ENCODE results near the gene BAZ2B. TPM values are rescaled to one million over a fixed set of nuclear protein-coding genes. Genes with fewer than 3 reads are reported as not detected.
"Not testable (repeated sequence)": the region's sequence is repeated elsewhere in the genome, so short reads cannot be mapped to it uniquely, and the experiment has no call there.

BAZ2B gene
- polyA plus RNA-seq, 3 donors, result 69.4 to 90.0 (median 81.8) TPM

- DNase-seq (ENCODE audit: extremely low read depth in 1 of 11, low read depth in 9 of 11, low spot score in 4 of 11), result peak in 2 of 11 donors; percentile 13 to 36
Measured at GRCh38 chr2:159381574-159381973, 234.8 kb downstream of the BAZ2B start.

GRCh38 chr2:159380685-159381239 is 235.6 kb downstream of the BAZ2B start:
- no peak for DNase-seq (ENCODE audit: extremely low read depth in 1 of 11, low read depth in 9 of 11, low spot score in 4 of 11)

GRCh38 chr2:159379181-159379580 is 237.2 kb downstream of the BAZ2B start:
- no peak for DNase-seq (ENCODE audit: extremely low read depth in 1 of 11, low read depth in 9 of 11, low spot score in 4 of 11)

DNA sequence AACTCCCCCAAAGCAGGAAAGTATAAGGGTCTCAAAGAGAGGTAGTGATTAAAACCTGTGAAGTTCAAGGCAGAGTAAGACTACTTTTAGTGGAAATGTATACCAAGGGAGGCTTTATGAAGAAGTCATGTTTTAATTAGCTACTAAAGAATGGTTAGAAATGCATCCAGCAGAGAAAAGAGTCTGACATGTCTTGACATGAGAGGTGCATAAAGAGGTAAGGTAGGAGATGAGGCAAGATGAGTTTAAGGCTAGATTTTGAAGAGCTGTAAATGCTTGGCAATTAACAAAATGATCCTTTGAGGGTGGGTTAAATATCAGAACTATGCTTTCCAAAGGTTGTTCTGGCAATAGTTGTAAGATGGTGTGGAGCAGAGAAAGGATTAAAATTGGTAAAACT is 241.1 kb downstream of the BAZ2B start:
- no peak for DNase-seq (ENCODE audit: extremely low read depth in 1 of 11, low read depth in 9 of 11, low spot score in 4 of 11)

- no peak for DNase-seq (ENCODE audit: extremely low read depth in 1 of 11, low read depth in 9 of 11, low spot score in 4 of 11)
Measured at GRCh38 chr2:159371506-159371905, 244.8 kb downstream of the BAZ2B start.

GRCh38 chr2:159366538-159366937 is 249.8 kb downstream of the BAZ2B start:
- no peak for DNase-seq (ENCODE audit: extremely low read depth in 1 of 11, low read depth in 9 of 11, low spot score in 4 of 11)

- DNase-seq (ENCODE audit: extremely low read depth in 1 of 11, low read depth in 9 of 11, low spot score in 4 of 11), result peak in 4 of 11 donors; percentile 1 to 54 (median 6)
Measured at GRCh38 chr2:159362816-159363251, 253.5 kb downstream of the BAZ2B start.

GRCh38 chr2:159362094-159362493 is 254.3 kb downstream of the BAZ2B start:
- no peak for DNase-seq (ENCODE audit: extremely low read depth in 1 of 11, low read depth in 9 of 11, low spot score in 4 of 11)

DNA sequence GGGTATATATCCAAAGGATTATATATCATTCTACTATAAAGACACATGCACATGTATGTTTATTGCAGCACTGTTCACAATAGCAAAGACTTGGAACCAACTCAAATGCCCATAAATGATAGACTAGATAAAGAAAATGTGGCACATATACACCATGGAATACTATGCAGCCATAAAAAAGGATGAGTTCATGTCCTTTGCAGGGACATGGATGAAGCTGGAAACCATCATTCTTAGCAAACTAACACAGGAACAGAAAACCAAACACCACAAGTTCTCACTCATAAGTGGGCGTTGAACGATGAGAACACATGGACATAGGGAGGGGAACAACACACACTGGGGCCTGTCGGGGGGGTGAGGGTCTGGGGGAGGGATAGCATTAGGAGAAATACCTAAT is 254.7 kb downstream of the BAZ2B start:
- not testable (repeated sequence) for DNase-seq (ENCODE audit: extremely low read depth in 1 of 11, low read depth in 9 of 11, low spot score in 4 of 11)

GRCh38 chr2:159356053-159356554 is 260.2 kb downstream of the BAZ2B start:
- no peak for DNase-seq (ENCODE audit: extremely low read depth in 1 of 11, low read depth in 9 of 11, low spot score in 4 of 11)

- no peak for DNase-seq (ENCODE audit: extremely low read depth in 1 of 11, low read depth in 9 of 11, low spot score in 4 of 11)
Measured at GRCh38 chr2:159351977-159352376, 264.4 kb downstream of the BAZ2B start.

- DNase-seq (ENCODE audit: extremely low read depth in 1 of 11, low read depth in 9 of 11, low spot score in 4 of 11), result no peak
Measured at GRCh38 chr2:159349674-159350299, 266.6 kb downstream of the BAZ2B start.

DNA sequence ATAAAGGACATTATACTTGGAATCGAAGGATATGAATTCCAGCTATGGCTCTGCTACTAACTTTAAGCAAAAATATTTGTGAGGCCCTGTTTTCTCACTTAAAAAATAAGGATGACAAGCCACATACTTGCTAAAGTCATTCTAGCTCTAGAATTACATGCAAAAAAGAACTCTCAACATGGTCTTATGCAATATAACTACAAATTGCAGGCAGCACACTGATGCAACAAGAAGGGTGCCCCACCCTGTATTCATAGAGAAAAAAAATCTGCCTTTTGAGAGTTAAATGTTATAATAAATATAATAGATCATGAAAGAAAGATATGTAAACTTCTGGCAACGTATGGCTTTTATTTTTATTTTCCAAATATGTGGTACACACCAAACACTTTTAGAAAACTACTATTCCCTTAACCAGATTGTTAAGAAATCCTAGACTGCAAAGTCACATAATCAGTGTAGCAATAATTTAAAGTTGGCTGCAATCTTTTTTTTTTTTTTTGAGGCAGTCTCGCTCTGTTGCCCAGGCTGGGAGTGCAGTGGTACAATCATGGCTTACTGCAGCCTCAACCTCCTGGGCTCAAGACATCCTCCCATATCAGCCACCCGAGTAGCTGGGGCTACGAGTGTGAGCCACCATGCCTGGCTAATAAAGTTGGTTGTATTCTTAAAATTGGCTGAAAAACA is 289.6 kb downstream of the BAZ2B start:
- no peak for DNase-seq (ENCODE audit: extremely low read depth in 1 of 11, low read depth in 9 of 11, low spot score in 4 of 11)

GRCh38 chr2:159322419-159322818 is 293.9 kb downstream of the BAZ2B start:
- DNase-seq (ENCODE audit: extremely low read depth in 1 of 11, low read depth in 9 of 11, low spot score in 4 of 11), result no peak

DNA sequence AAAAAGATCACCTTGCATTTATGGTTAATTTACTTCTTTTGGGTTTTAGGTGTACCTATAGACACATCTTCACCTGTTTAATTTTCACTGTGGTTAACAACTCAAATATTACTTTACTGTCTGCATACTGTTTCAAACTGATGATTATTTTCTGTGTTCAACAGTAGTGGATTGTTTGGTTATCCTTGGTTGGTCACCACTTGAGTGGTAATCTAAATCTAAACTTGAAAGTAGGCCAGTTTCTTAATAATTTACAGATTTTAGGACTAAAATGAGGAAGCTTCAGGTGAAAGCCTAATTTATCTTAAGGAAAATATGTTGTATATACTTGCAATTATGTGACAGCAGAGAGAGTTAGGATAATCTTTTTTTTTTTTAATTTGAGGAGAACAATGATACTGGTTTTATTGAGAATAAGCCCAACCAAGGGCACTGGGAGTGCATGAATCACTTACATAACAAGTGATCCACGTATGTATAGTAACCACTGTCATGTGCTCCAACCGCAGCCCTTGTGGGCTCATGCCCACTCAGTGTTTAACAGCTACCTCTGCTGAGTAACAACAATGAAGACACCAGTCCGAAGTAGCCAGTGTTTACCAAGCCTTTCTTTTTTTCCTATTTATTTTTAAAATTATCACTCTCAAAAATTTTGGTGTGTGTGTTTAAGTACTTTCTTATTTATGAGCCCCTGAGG is 298.8 kb downstream of the BAZ2B start:
- no peak for DNase-seq (ENCODE audit: extremely low read depth in 1 of 11, low read depth in 9 of 11, low spot score in 4 of 11)

- DNase-seq (ENCODE audit: extremely low read depth in 1 of 11, low read depth in 9 of 11, low spot score in 4 of 11), result no peak
Measured at GRCh38 chr2:159307942-159308341, 308.4 kb downstream of the BAZ2B start.

GRCh38 chr2:159300586-159300985 is 315.8 kb downstream of the BAZ2B start:
- DNase-seq (ENCODE audit: extremely low read depth in 1 of 11, low read depth in 9 of 11, low spot score in 4 of 11), result no peak

GRCh38 chr2:159298967-159299366 is 317.4 kb downstream of the BAZ2B start:
- DNase-seq (ENCODE audit: extremely low read depth in 1 of 11, low read depth in 9 of 11, low spot score in 4 of 11), result no peak

DNA sequence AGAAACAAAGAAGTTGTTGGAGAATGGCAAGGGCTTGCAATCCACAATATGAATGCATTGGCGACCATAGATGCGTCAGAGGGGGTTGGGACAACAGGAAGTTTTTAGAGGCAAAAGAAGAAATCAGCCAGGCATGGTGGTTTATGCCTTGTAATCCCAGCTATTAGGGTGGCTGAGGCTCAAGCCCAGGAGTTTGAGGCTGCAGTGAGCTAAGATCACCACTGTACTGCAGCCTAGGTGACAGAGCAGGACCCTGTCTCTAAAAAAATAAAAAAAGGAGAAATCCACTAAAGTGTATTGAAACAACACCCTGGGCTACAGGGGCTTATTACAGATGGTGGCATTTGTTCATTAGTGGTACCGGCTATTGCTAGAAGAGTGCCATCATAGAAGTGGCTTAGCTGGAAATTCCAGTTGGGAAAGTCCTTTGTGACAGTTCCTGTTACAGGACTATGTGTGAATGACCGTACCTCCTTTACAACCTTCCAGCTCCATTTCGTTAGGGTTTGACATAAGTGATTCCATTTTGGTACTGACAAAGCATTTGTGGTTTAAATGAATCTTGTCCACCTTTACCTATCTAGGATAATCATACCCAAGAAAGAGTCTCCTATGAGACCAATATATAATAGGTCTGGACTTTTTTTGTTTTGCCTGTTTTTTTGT is 319.2 kb downstream of the BAZ2B start:
- no peak for DNase-seq (ENCODE audit: extremely low read depth in 1 of 11, low read depth in 9 of 11, low spot score in 4 of 11)

All from renal cortex interstitium (tissue), 11 donors.